ENCODE data around the gene PPP1R26.

Gene PPP1R26

DNA sequence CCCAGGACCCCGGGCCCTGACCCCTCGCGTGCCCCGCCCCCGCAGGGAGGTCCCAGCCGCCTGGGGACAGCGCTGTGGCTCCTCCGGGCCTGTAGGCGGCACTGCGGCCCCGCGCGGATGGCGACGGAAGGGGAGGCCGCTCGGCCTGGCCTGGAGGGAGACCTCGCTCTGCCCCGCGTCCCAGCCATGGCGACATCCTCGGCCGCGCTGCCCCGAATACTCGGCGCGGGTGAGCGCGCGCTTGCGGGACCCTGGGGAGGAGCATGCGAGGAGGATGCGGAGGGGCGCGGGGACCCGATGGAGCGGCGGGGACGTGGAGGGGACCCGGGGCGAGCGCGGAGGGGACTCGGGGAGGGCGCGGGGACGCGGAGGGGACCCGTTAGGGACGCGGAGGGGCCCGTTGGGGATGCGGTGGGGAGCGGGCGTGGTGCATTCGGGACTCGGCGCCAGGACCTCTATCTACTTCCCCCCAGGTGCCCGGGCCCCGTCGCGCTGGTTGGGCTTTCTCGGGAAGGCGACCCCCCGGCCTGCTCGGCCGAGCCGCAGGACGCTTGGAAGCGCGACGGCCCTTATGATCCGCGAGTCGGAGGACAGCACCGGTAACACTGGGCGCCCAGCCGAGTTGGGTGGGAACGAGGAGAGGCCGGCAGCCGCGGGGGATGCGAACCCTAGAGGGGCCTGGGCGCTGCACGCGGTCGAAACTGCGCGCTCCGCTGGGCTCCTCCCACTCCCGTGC lies 21.1 kb downstream of the PPP1R26 start, which contains the start of gene MRPS2:
TSS of gene MRPS2 (plus strand) at position 158 of the 736 bp plus-strand sequence. CDS start at position 187, 29 bp downstream.
- H3K4me3 ChIP-seq (replicated peaks; ENCODE audit: insufficient read depth, low read length), result peak within 1 kb of the TSS; percentile 88
- H3K27ac ChIP-seq (replicated peaks), result peak within 1 kb of the TSS; percentile 90
- no peaks in the 10 kb centered on the region for H3K27me3 ChIP-seq (ENCODE audit: insufficient read depth, poor library complexity, severe bottlenecking)
- no peak for TF ChIP-seq SPI1 (IDR thresholded peaks at IDR 0.05; ENCODE audit: borderline replicate concordance, low read depth)
- no peak for TF ChIP-seq GABPA (IDR thresholded peaks at IDR 0.05; ENCODE audit: low read depth)
- TF ChIP-seq POLR2AphosphoS5 (IDR thresholded peaks at IDR 0.05; ENCODE audit: low read depth), result peak; percentile 52; the same call in 1 of the 2 replicates
- TF ChIP-seq REST (IDR thresholded peaks at IDR 0.05; ENCODE audit: insufficient replicate concordance, low read depth), result no peak
- TF ChIP-seq, protein P1, sequence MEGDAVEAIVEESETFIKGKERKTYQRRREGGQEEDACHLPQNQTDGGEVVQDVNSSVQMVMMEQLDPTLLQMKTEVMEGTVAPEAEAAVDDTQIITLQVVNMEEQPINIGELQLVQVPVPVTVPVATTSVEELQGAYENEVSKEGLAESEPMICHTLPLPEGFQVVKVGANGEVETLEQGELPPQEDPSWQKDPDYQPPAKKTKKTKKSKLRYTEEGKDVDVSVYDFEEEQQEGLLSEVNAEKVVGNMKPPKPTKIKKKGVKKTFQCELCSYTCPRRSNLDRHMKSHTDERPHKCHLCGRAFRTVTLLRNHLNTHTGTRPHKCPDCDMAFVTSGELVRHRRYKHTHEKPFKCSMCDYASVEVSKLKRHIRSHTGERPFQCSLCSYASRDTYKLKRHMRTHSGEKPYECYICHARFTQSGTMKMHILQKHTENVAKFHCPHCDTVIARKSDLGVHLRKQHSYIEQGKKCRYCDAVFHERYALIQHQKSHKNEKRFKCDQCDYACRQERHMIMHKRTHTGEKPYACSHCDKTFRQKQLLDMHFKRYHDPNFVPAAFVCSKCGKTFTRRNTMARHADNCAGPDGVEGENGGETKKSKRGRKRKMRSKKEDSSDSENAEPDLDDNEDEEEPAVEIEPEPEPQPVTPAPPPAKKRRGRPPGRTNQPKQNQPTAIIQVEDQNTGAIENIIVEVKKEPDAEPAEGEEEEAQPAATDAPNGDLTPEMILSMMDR (IDR thresholded peaks at IDR 0.05; ENCODE audit: insufficient read depth, low read length), result peak; percentile 72
- peak; percentile 80 to 82 for DNase-seq (ENCODE audit: low read depth in 1 of 2, low spot score in 1 of 2)

DNA sequence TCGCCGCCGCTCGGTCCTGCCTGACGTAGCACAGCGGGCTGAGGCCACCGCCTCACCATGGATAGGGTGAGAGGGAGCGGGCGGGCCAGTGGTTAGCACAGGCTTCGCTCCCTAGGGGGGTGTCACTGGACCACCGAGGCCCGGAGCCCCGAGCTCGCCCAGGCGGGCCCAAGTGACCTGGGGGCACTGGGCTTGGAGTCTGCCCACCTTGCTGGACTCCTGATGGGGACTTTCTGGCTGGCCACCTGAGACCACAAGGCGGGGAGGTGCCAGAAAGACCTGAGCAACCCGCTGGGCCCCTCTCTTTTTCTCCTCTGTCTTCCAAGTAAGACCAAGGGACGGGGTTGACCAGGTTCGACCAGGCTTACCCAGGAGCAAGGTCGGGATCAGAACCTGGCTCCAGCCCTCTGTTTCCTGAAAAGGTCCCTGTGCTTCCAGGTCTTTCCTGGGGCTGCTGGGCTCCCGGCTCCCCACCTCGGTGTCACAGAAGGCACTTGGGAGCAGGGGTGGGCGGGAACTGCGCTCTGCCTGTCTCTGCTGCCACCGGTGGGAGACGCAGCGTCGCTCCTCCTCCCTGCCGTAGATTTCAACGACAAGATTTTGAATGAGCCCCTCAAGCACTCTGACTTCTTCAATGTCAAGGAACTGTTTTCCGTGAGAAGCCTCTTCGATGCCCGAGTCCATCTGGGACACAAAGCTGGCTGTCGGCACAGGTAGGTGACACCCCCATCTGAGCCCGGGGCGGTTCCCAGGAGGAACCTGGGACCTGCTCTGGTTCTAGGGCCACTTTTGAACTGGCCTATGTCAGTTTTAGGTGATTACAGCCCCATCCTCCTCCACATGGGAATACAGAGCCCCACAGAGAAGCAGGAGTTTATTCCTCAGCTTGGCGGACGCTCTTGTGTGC lies 21.9 kb downstream of the PPP1R26 start:
- H3K4me3 ChIP-seq (replicated peaks; ENCODE audit: insufficient read depth, low read length), result peak overlapping the region; percentile 88
- H3K27ac ChIP-seq (replicated peaks), result peak overlapping the region; percentile 90
- peak in 1 of 2 experiments; percentile 59 for DNase-seq (ENCODE audit: low read depth in 1 of 2, low spot score in 1 of 2)
- TF ChIP-seq, protein P1 (IDR thresholded peaks at IDR 0.05; ENCODE audit: insufficient read depth, low read length), result no peak
- TF ChIP-seq SPI1 (IDR thresholded peaks at IDR 0.05; ENCODE audit: borderline replicate concordance, low read depth) (no peak), GABPA (IDR thresholded peaks at IDR 0.05; ENCODE audit: low read depth) (no peak), POLR2AphosphoS5 (IDR thresholded peaks at IDR 0.05; ENCODE audit: low read depth) (no peak; the same call in 1 of the 2 replicates), REST (IDR thresholded peaks at IDR 0.05; ENCODE audit: insufficient replicate concordance, low read depth) (no peak)
- no peaks in the 10 kb centered on the region for H3K27me3 ChIP-seq (ENCODE audit: insufficient read depth, poor library complexity, severe bottlenecking)

GRCh38 chr9:135502168-135502872 lies 22.7 kb downstream of the PPP1R26 start:
- Histone ChIP-seq H3K27me3 (ENCODE audit: insufficient read depth, poor library complexity, severe bottlenecking) (no peaks in the 10 kb centered on the region), H3K27ac (replicated peaks) (no peak overlapping the region), H3K4me3 (replicated peaks; ENCODE audit: insufficient read depth, low read length) (no peak overlapping the region)
- no peak for DNase-seq (ENCODE audit: low read depth in 1 of 2, low spot score in 1 of 2)
- TF ChIP-seq GABPA (IDR thresholded peaks at IDR 0.05; ENCODE audit: low read depth) (no peak), SPI1 (IDR thresholded peaks at IDR 0.05; ENCODE audit: borderline replicate concordance, low read depth) (no peak), REST (IDR thresholded peaks at IDR 0.05; ENCODE audit: insufficient replicate concordance, low read depth) (no peak), POLR2AphosphoS5 (IDR thresholded peaks at IDR 0.05; ENCODE audit: low read depth) (no peak)
- TF ChIP-seq, protein P1 (IDR thresholded peaks at IDR 0.05; ENCODE audit: insufficient read depth, low read length), result no peak
